Tibial nerve (tissue), 4 donors: ENCODE measurements around the gene HAUS8.

Experiments used
- CTCF ChIP-seq, 5 experiments: fragments of 200-600 bp in 3 of 5; fragments of 450-650 bp in 2 of 5; sonication (generic) in 3 of 5; IDR thresholded peaks; one replicate each; pipeline ENCODE4 v1.5.1; 2016 to 2019; ENCODE audit warnings: antibody characterized with exemption in 5 of 5, mild to moderate bottlenecking in 3 of 5, moderate library complexity in 2 of 5
- EP300 ChIP-seq, 2 donors: sonication (generic); formaldehyde crosslinking; IDR thresholded peaks; one replicate each; pipeline ENCODE4 v1.6.1; 2017; ENCODE audit warnings: antibody characterized with exemption in 2 of 2, mild to moderate bottlenecking in 1 of 2
- POLR2A ChIP-seq, 2 donors: fragments of 450-650 bp; IDR thresholded peaks; one replicate each; pipeline ENCODE4 v1.6.1; 2017; ENCODE audit warnings: antibody characterized with exemption in 2 of 2, mild to moderate bottlenecking in 2 of 2, moderate library complexity in 2 of 2

GRCh38 chr19:17116996-17117702, 41.9 kb upstream of the HAUS8 start:
- no peak for TF ChIP-seq CTCF (IDR thresholded peaks at IDR 0.05)
- no peak for TF ChIP-seq EP300 (IDR thresholded peaks at IDR 0.05)
- TF ChIP-seq POLR2A (IDR thresholded peaks at IDR 0.05): no peak
